Endothelial cell (in vitro differentiated cells): ENCODE measurements around the gene CEACAM7. TPM values are rescaled to one million over a fixed set of nuclear protein-coding genes. Genes with fewer than 3 reads are reported as not detected.
A peak's percentile ranks its signal among the peaks of the same experiment; 100 is the strongest.

Experiments
- DNase-seq: peaks from one replicate; pipeline ENCODE4 v3.0.0; 2021; ENCODE audit warnings: low spot score
- H3K27ac Mint-ChIP-seq: one replicate; pipeline ENCODE4 v1.8.0; 2021; ENCODE audit warnings: mixed read lengths, inconsistent platforms; ENCODE audit not compliant: unreplicated experiment
- H3K27me3 Mint-ChIP-seq: one replicate; pipeline ENCODE4 v1.8.0; 2021; ENCODE audit warnings: mild to moderate bottlenecking, moderate library complexity, mixed read lengths, inconsistent platforms; ENCODE audit not compliant: unreplicated experiment
- H3K36me3 Mint-ChIP-seq: one replicate; pipeline ENCODE4 v1.8.0; 2021; ENCODE audit warnings: mild to moderate bottlenecking, low read depth, mixed read lengths, inconsistent platforms; ENCODE audit not compliant: unreplicated experiment
- H3K4me1 Mint-ChIP-seq: one replicate; pipeline ENCODE4 v1.8.0; 2021; ENCODE audit warnings: mild to moderate bottlenecking, mixed read lengths, inconsistent platforms; ENCODE audit not compliant: unreplicated experiment
- H3K4me3 Mint-ChIP-seq: one replicate; pipeline ENCODE4 v1.8.0; 2021; ENCODE audit warnings: mild to moderate bottlenecking, mixed read lengths, inconsistent platforms; ENCODE audit not compliant: unreplicated experiment
- H3K9me3 Mint-ChIP-seq: one replicate; pipeline ENCODE4 v1.8.0; 2021; ENCODE audit warnings: mixed read lengths, inconsistent platforms; ENCODE audit not compliant: unreplicated experiment
- long read RNA-seq: library from polyadenylated mRNA; unstranded; transcript quantifications from one replicate; pipeline ENCODE4 v2.0.0, GENCODE V29; 2020; ENCODE audit not compliant: unreplicated experiment
- total RNA-seq: library from RNA; stranded (reverse); fragmentation: NEBNext Ultra II Directional; extraction: Animal tissue kit (Norgen Biotek cat#: 25700); gene quantifications from one replicate; pipeline ENCODE4 v1.2.1, GENCODE V29; 2021; ENCODE audit not compliant: unreplicated experiment
- TF ChIP-seq, protein P1 (sequence below): fragments of 200-600 bp; sonication (generic); IDR thresholded peaks from one replicate; pipeline ENCODE4 v1.5.0; 2021; ENCODE audit warnings: antibody characterized with exemption; ENCODE audit not compliant: unreplicated experiment

CEACAM7 gene
- total RNA-seq = not detected
- long read RNA-seq = 0 reads

DNA sequence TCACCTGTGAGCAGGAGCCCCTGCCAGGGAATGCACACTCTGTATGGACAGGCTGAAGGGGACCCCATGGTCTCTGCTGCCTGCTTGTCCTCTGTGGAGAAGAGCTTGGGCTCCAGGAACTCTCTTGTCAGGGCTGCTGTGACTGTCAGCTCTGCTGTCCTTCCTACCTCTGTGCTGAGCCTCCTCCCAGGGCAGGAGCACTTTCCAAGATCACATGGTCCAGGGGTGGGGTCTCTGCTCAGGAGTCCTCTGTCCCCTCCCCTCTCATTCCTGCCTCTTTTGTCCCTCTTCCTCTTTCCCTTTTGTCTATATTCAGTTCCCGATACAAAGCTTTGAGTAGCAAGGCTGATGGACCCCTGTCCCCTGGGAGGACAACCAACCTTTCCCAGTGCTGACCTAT is at the start of gene CEACAM7:
Gene CEACAM7, minus strand, starts transcription at position 173 of the 400 bp plus-strand sequence. Its CDS starts 105 bp downstream, at position 68.
- H3K36me3 Mint-ChIP-seq = no peaks in the 10 kb centered on the region
- peaks cover 5% of the 10 kb centered on the region for H3K4me1 Mint-ChIP-seq
- no peak for DNase-seq
- H3K9me3 Mint-ChIP-seq = no peaks in the 10 kb centered on the region
- TF ChIP-seq, protein P1, sequence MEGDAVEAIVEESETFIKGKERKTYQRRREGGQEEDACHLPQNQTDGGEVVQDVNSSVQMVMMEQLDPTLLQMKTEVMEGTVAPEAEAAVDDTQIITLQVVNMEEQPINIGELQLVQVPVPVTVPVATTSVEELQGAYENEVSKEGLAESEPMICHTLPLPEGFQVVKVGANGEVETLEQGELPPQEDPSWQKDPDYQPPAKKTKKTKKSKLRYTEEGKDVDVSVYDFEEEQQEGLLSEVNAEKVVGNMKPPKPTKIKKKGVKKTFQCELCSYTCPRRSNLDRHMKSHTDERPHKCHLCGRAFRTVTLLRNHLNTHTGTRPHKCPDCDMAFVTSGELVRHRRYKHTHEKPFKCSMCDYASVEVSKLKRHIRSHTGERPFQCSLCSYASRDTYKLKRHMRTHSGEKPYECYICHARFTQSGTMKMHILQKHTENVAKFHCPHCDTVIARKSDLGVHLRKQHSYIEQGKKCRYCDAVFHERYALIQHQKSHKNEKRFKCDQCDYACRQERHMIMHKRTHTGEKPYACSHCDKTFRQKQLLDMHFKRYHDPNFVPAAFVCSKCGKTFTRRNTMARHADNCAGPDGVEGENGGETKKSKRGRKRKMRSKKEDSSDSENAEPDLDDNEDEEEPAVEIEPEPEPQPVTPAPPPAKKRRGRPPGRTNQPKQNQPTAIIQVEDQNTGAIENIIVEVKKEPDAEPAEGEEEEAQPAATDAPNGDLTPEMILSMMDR = no peak
- H3K27ac Mint-ChIP-seq = no peak within 1 kb of the TSS
- no peak within 1 kb of the TSS for H3K4me3 Mint-ChIP-seq
- peaks cover 9% of the 10 kb centered on the region for H3K27me3 Mint-ChIP-seq

DNA sequence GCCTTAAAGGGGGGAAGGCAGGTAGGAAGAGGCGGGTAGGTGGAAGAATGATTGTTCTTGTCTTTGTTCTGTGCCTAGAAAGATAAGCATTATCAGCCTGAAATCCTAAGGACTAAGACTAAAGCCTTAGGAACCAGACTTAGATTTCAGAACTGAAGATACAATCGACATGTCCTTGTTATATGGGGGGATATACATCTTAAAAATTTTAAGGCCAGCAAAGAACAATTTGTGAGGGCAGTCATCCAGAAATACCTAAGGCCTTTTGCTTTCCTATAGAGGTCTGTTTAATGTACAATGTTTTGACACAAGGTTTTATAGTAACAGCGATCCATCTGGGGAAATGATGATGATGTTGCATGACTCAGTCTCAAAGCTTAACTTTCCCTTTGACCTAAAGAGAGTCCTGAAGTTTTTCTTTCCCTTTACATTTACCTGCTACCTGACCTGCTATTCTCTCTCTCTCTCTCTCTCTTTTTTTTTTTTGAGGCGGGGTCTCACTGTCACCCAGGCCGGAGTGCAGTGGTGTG is 47.1 kb upstream of the CEACAM7 start:
- H3K27ac Mint-ChIP-seq = no peak overlapping the region
- no peak overlapping the region for H3K4me3 Mint-ChIP-seq
- H3K9me3 Mint-ChIP-seq = no peaks in the 10 kb centered on the region
- no peaks in the 10 kb centered on the region for H3K4me1 Mint-ChIP-seq
- H3K36me3 Mint-ChIP-seq = no peaks in the 10 kb centered on the region
- DNase-seq = no peak
- TF ChIP-seq, protein P1 = no peak
- no peaks in the 10 kb centered on the region for H3K27me3 Mint-ChIP-seq

DNA sequence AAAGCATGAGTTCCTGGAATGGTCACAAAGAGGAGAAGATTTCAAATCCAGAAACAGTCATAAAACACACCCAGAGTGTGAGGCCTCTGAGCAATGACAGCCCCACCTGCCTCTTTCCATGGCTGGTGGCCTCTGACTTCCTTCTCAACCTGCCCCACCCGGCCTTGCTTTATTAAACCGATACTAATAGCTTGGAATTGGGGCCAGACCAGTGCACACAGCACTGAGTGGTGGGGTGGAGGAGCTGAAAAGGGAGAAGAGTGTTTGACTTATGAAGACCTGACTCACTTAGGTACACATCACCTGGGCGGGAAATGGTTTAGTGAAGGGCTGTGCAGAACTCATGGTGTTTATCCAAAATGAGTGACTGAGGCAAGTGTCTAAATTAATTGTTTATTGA is 46.5 kb upstream of the CEACAM7 start:
- TF ChIP-seq, protein P1 = no peak
- Mint-ChIP-seq H3K27ac (no peak overlapping the region), H3K36me3 (no peaks in the 10 kb centered on the region), H3K9me3 (no peaks in the 10 kb centered on the region), H3K4me3 (no peak overlapping the region), H3K4me1 (no peaks in the 10 kb centered on the region), H3K27me3 (no peaks in the 10 kb centered on the region)
- DNase-seq = no peak

DNA sequence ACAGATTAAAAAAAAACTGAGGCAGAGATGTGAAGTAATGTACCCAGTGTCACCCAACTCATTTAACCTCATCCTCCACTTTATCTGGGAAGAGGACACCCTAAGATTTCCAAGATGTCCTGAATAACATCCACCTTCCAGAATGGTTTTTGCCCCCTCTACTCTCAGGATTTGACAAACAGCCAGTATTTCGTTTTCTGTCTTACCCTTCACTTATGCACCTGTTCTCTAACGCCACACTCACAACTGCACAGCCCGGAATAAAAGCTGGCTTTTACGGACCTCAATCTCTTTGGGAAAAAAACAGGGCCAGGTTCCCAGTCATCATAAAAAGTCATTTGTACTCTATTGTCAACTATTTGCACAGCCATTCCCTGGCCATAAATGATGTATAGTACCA is 46.1 kb upstream of the CEACAM7 start:
- TF ChIP-seq, protein P1 = no peak
- no peak for DNase-seq
- Mint-ChIP-seq H3K9me3 (no peaks in the 10 kb centered on the region), H3K27ac (no peak overlapping the region), H3K36me3 (no peaks in the 10 kb centered on the region), H3K27me3 (no peaks in the 10 kb centered on the region), H3K4me1 (no peaks in the 10 kb centered on the region), H3K4me3 (no peak overlapping the region)

DNA sequence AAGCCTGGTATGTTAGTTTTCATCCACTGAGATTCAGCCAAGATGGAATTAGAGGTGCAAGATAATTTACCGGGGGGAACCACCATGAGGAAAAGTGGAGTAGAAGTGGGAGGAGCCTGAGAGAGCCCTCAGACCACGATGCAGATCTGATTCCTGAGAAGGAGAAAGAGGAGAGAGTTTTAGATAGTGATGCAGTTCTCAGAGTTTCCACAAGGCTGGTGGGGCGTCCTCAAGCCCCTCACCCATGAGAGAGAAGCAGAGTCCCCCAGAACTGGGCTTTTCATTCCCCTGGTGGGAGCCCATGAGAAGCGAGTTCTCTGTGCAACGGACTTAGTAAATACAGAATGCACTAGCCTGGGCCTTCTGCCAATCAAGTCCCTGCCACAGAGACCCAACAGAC is 38.4 kb upstream of the CEACAM7 start:
- Mint-ChIP-seq H3K27ac (no peak overlapping the region), H3K9me3 (no peaks in the 10 kb centered on the region), H3K36me3 (no peaks in the 10 kb centered on the region), H3K27me3 (peaks cover 3% of the 10 kb centered on the region), H3K4me1 (peaks cover 2% of the 10 kb centered on the region), H3K4me3 (no peak overlapping the region)
- no peak for DNase-seq
- TF ChIP-seq, protein P1 = peak; percentile 41
